GM23338 (cell line): ENCODE data around the gene ATXN7L2. TPM values are rescaled to one million over a fixed set of nuclear protein-coding genes. Genes with fewer than 3 reads are reported as not detected.

Experiments used
- ATAC-seq: fragments of 200-7000 bp; cut with Tn5 transposase; 3 replicates; pipeline ENCODE4 v1.9.1; 2020
- DNase-seq: peaks from one replicate; pipeline ENCODE4 v3.0.0-alpha.2; 2015; ENCODE audit warnings: low spot score
- H2AFZ ChIP-seq: fragments of 200-600 bp; sonication (generic); 2 replicates; pipeline ENCODE4 v1.8.0; 2016; ENCODE audit warnings: antibody characterized with exemption, mild to moderate bottlenecking, moderate library complexity
- H3F3A ChIP-seq: fragments of 200-600 bp; sonication (generic); replicated peaks from 2 replicates; pipeline ENCODE4 v1.8.0; 2017; ENCODE audit warnings: antibody characterized with exemption, mixed run types, low read depth
- H3K27ac ChIP-seq: fragments of 200-600 bp; sonication (generic); 2 replicates; pipeline ENCODE4 v1.6.1; 2016; ENCODE audit warnings: low read depth
- H3K27me3 ChIP-seq: fragments of 200-600 bp; sonication (generic); 2 replicates; pipeline ENCODE4 v1.8.0; 2016; ENCODE audit warnings: mild to moderate bottlenecking, mixed run types, moderate library complexity; ENCODE audit not compliant: insufficient read depth
- H3K36me3 ChIP-seq: fragments of 200-600 bp; sonication (generic); 2 replicates; pipeline ENCODE4 v1.8.0; 2016; ENCODE audit warnings: mild to moderate bottlenecking; ENCODE audit not compliant: insufficient read depth
- H3K4me1 ChIP-seq: fragments of 200-600 bp; sonication (generic); 2 replicates; pipeline ENCODE4 v1.8.0; 2016; ENCODE audit warnings: mild to moderate bottlenecking, moderate library complexity; ENCODE audit not compliant: insufficient read depth
- H3K4me2 ChIP-seq: fragments of 200-600 bp; sonication (generic); 2 replicates; pipeline ENCODE4 v1.7.1; 2017; ENCODE audit warnings: mixed run types
- H3K4me3 ChIP-seq: fragments of 200-600 bp; sonication (generic); 2 replicates; pipeline ENCODE4 v1.6.1; 2016; ENCODE audit warnings: mixed run types
- H3K79me2 ChIP-seq: fragments of 200-600 bp; sonication (generic); replicated peaks from 2 replicates; pipeline ENCODE4 v1.8.0; 2017; ENCODE audit warnings: mild to moderate bottlenecking; ENCODE audit not compliant: insufficient read depth
- H3K9me2 ChIP-seq: fragments of 200-600 bp; sonication (generic); 2 replicates; pipeline ENCODE4 v1.8.0; 2017; ENCODE audit not compliant: insufficient read depth
- H4K20me1 ChIP-seq: fragments of 200-600 bp; sonication (generic); replicated peaks from 2 replicates; pipeline ENCODE4 v1.8.0; 2017; ENCODE audit warnings: mild to moderate bottlenecking; ENCODE audit not compliant: insufficient read depth
- H3K27ac Mint-ChIP-seq: 2 replicates; pipeline ENCODE4 v1.8.0; 2020; ENCODE audit warnings: inconsistent platforms, mild to moderate bottlenecking, moderate library complexity, mixed read lengths
- H3K27me3 Mint-ChIP-seq: 3 replicates; pipeline ENCODE4 v1.8.0; 2022; ENCODE audit warnings: low read depth, mild to moderate bottlenecking, moderate library complexity, mixed read lengths, inconsistent platforms; ENCODE audit not compliant: insufficient read depth, poor library complexity
- H3K36me3 Mint-ChIP-seq: 3 replicates; pipeline ENCODE4 v1.8.0; 2021; ENCODE audit warnings: low read depth, mild to moderate bottlenecking, inconsistent platforms, moderate library complexity, mixed read lengths
- H3K4me1 Mint-ChIP-seq: 3 replicates; pipeline ENCODE4 v1.8.0; 2020; ENCODE audit warnings: mild to moderate bottlenecking, inconsistent platforms, mixed read lengths
- H3K4me3 Mint-ChIP-seq: 3 replicates; pipeline ENCODE4 v1.8.0; 2021; ENCODE audit warnings: moderate library complexity, mild to moderate bottlenecking, inconsistent platforms, mixed read lengths
- H3K9me3 Mint-ChIP-seq: 3 replicates; pipeline ENCODE4 v1.8.0; 2020; ENCODE audit warnings: moderate library complexity, mild to moderate bottlenecking, inconsistent platforms, mixed read lengths
- CREB1 ChIP-seq: fragments of 250-450 bp; sonication (Bioruptor Pico); IDR thresholded peaks from 2 replicates; pipeline ENCODE4 v1.5.0; 2020; ENCODE audit warnings: low read depth, mild to moderate bottlenecking, moderate library complexity
- EZH2 ChIP-seq: fragments of 200-600 bp; sonication (generic); IDR thresholded peaks from one replicate; pipeline ENCODE4 v1.8.0; 2017; ENCODE audit warnings: antibody characterized with exemption, mild to moderate bottlenecking, low read depth; ENCODE audit not compliant: unreplicated experiment
- EZH2phosphoT487 ChIP-seq: fragments of 200-600 bp; sonication (generic); IDR thresholded peaks from one replicate; pipeline ENCODE4 v1.8.1; 2018; ENCODE audit warnings: antibody characterized with exemption; ENCODE audit not compliant: unreplicated experiment
- JUNB ChIP-seq: IDR thresholded peaks from one replicate; pipeline ENCODE4 v1.6.1; 2016; ENCODE audit warnings: antibody characterized with exemption; ENCODE audit not compliant: unreplicated experiment
- NANOG ChIP-seq: IDR thresholded peaks from 2 replicates; pipeline ENCODE4 v1.6.1; 2016; ENCODE audit warnings: antibody characterized with exemption, borderline replicate concordance
- POLR2AphosphoS5 ChIP-seq: IDR thresholded peaks from 2 replicates; pipeline ENCODE4 v1.6.1; 2016; ENCODE audit warnings: antibody characterized with exemption, low read depth
- STAT1 ChIP-seq: IDR thresholded peaks from one replicate; pipeline ENCODE4 v1.6.1; 2016; ENCODE audit warnings: antibody characterized with exemption; ENCODE audit not compliant: unreplicated experiment
- ZNF114 ChIP-seq: fragments of 250-450 bp; sonication (Bioruptor Pico); IDR thresholded peaks from 2 replicates; pipeline ENCODE4 v1.5.0; 2020; ENCODE audit warnings: mild to moderate bottlenecking, moderate library complexity
- ZNF331 ChIP-seq: fragments of 250-450 bp; sonication (Bioruptor Pico); IDR thresholded peaks from 2 replicates; pipeline ENCODE4 v1.5.0; 2020; ENCODE audit warnings: low read depth, mild to moderate bottlenecking, moderate library complexity
- ZNF462 ChIP-seq: fragments of 250-450 bp; sonication (Bioruptor Pico); IDR thresholded peaks from 2 replicates; pipeline ENCODE4 v1.5.0; 2020; ENCODE audit warnings: mild to moderate bottlenecking, moderate library complexity
- polyA plus RNA-seq: library from polyadenylated mRNA; unstranded; fragments of >200 nt; fragmentation: Nextera tagmentation; extraction: Ambion mirVana; gene quantifications from 2 replicates; pipeline ENCODE4 v1.2.1, GENCODE V29; 2016
- total RNA-seq: library from RNA; depleted of rRNA; stranded (reverse); fragments of >200 nt; shearing (Covaris generic); gene quantifications from 2 replicates; pipeline ENCODE4 v1.2.3, GENCODE V29; 2014
- TF ChIP-seq, protein P1 (sequence below): IDR thresholded peaks from 2 replicates; pipeline ENCODE4 v1.6.1; 2016; ENCODE audit warnings: antibody characterized with exemption
- TF ChIP-seq, protein P2 (sequence below): IDR thresholded peaks from one replicate; pipeline ENCODE4 v1.6.1; 2018; ENCODE audit warnings: antibody characterized with exemption; ENCODE audit not compliant: unreplicated experiment
- TF ChIP-seq, protein P3 (sequence below), 2 experiments: fragments of 200-600 bp in 1 of 2; sonication (generic) in 1 of 2; conservative IDR thresholded peaks; 2 replicates each; pipeline versions ENCODE4 v1.5.1 to v1.6.1; 2016 to 2017; ENCODE audit warnings: antibody characterized with exemption in 2 of 2, low read depth in 2 of 2, mild to moderate bottlenecking in 2 of 2, moderate library complexity in 1 of 2

ATXN7L2 gene
- total and polyA plus RNA-seq, 2 experiments from 2014 or later: 8.0 to 9.9 TPM

DNA sequence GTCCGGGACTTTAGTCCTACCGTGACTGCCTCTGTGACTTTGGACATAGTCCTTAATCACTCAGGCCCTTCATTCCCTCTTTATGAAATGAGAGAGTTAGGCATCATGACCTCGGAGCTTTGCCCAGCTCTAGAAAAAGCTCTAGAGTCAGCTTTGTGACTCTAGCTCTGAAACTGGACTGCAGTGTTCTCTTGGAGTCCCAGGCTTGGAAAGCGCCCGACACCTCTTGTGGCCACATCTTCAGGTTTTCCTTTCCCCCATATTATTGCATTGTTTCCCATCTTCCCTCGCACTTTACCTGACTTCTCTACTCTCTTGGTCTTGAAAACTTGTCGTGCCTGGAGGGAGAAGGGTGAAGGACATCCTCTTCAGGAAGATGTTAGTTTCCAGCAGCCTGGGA is 38.3 kb downstream of the ATXN7L2 start:
- no peaks in the 10 kb centered on the region for H3K9me2 ChIP-seq
- no peak overlapping the region for H3K4me2 ChIP-seq
- H3K27me3 ChIP-seq: no peaks in the 10 kb centered on the region
- DNase-seq: no peak
- no peaks in the 10 kb centered on the region for H3K4me1 ChIP-seq
- Mint-ChIP-seq H3K4me1 (peaks cover 6% of the 10 kb centered on the region; the same call in 1 of the 3 replicates), H3K4me3 (no peak overlapping the region), H3K27me3 (peaks cover 2% of the 10 kb centered on the region), H3K36me3 (no peaks in the 10 kb centered on the region), H3K27ac (no peak overlapping the region), H3K9me3 (no peaks in the 10 kb centered on the region)
- H4K20me1 ChIP-seq: no peaks in the 10 kb centered on the region
- no peak overlapping the region for H2AFZ ChIP-seq
- H3K79me2 ChIP-seq: no peaks in the 10 kb centered on the region
- no peaks in the 10 kb centered on the region for H3F3A ChIP-seq
- no peak overlapping the region for H3K4me3 ChIP-seq
- TF ChIP-seq ZNF331 (CRISPR knock-in tag) (no peak), POLR2AphosphoS5 (no peak), ZNF114 (CRISPR knock-in tag) (no peak), CREB1 (CRISPR knock-in tag) (no peak), NANOG (no peak), EZH2 (no peak), JUNB (no peak), ZNF462 (CRISPR knock-in tag) (no peak), STAT1 (no peak), EZH2phosphoT487 (no peak)
- TF ChIP-seq, protein P1, sequence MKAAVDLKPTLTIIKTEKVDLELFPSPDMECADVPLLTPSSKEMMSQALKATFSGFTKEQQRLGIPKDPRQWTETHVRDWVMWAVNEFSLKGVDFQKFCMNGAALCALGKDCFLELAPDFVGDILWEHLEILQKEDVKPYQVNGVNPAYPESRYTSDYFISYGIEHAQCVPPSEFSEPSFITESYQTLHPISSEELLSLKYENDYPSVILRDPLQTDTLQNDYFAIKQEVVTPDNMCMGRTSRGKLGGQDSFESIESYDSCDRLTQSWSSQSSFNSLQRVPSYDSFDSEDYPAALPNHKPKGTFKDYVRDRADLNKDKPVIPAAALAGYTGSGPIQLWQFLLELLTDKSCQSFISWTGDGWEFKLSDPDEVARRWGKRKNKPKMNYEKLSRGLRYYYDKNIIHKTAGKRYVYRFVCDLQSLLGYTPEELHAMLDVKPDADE: no peak
- TF ChIP-seq, protein P2, sequence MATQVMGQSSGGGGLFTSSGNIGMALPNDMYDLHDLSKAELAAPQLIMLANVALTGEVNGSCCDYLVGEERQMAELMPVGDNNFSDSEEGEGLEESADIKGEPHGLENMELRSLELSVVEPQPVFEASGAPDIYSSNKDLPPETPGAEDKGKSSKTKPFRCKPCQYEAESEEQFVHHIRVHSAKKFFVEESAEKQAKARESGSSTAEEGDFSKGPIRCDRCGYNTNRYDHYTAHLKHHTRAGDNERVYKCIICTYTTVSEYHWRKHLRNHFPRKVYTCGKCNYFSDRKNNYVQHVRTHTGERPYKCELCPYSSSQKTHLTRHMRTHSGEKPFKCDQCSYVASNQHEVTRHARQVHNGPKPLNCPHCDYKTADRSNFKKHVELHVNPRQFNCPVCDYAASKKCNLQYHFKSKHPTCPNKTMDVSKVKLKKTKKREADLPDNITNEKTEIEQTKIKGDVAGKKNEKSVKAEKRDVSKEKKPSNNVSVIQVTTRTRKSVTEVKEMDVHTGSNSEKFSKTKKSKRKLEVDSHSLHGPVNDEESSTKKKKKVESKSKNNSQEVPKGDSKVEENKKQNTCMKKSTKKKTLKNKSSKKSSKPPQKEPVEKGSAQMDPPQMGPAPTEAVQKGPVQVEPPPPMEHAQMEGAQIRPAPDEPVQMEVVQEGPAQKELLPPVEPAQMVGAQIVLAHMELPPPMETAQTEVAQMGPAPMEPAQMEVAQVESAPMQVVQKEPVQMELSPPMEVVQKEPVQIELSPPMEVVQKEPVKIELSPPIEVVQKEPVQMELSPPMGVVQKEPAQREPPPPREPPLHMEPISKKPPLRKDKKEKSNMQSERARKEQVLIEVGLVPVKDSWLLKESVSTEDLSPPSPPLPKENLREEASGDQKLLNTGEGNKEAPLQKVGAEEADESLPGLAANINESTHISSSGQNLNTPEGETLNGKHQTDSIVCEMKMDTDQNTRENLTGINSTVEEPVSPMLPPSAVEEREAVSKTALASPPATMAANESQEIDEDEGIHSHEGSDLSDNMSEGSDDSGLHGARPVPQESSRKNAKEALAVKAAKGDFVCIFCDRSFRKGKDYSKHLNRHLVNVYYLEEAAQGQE: no peak
- TF ChIP-seq, protein P3, sequence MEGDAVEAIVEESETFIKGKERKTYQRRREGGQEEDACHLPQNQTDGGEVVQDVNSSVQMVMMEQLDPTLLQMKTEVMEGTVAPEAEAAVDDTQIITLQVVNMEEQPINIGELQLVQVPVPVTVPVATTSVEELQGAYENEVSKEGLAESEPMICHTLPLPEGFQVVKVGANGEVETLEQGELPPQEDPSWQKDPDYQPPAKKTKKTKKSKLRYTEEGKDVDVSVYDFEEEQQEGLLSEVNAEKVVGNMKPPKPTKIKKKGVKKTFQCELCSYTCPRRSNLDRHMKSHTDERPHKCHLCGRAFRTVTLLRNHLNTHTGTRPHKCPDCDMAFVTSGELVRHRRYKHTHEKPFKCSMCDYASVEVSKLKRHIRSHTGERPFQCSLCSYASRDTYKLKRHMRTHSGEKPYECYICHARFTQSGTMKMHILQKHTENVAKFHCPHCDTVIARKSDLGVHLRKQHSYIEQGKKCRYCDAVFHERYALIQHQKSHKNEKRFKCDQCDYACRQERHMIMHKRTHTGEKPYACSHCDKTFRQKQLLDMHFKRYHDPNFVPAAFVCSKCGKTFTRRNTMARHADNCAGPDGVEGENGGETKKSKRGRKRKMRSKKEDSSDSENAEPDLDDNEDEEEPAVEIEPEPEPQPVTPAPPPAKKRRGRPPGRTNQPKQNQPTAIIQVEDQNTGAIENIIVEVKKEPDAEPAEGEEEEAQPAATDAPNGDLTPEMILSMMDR (conservative IDR thresholded peaks at IDR 0.05; ENCODE audit: low read depth in 2 of 2): no peak
- H3K27ac ChIP-seq: no peak overlapping the region
- no peaks in the 10 kb centered on the region for H3K36me3 ChIP-seq
- ATAC-seq: no peak
